ENCODE results near the gene EIF2S2.

Gene EIF2S2

GRCh38 chr20:34062570-34063482 lies 49.2 kb downstream of the EIF2S2 start:
- no peak for FAIRE-seq

GRCh38 chr20:34061695-34062094 lies 50.3 kb downstream of the EIF2S2 start:
- FAIRE-seq, result no peak

GRCh38 chr20:34060970-34061369 lies 51.1 kb downstream of the EIF2S2 start:
- no peak for FAIRE-seq

GRCh38 chr20:34058831-34059230 lies 53.2 kb downstream of the EIF2S2 start:
- no peak for FAIRE-seq

- no peak for FAIRE-seq
Measured at GRCh38 chr20:34055290-34055689, 56.8 kb downstream of the EIF2S2 start.

- no peak for FAIRE-seq
Measured at GRCh38 chr20:34052414-34052813, 59.6 kb downstream of the EIF2S2 start.

- no peak for FAIRE-seq
Measured at GRCh38 chr20:34049897-34050695, 61.9 kb downstream of the EIF2S2 start.

GRCh38 chr20:34049389-34049788 lies 62.7 kb downstream of the EIF2S2 start:
- FAIRE-seq, result no peak

- FAIRE-seq, result no peak
Measured at GRCh38 chr20:34047917-34048316, 64.1 kb downstream of the EIF2S2 start.

- FAIRE-seq, result no peak
Measured at GRCh38 chr20:34047010-34047687, 64.9 kb downstream of the EIF2S2 start.

- FAIRE-seq, result no peak
Measured at GRCh38 chr20:34045930-34046725, 65.9 kb downstream of the EIF2S2 start.

GRCh38 chr20:34045294-34045693 lies 66.7 kb downstream of the EIF2S2 start:
- FAIRE-seq, result no peak

- FAIRE-seq, result no peak
Measured at GRCh38 chr20:34043025-34043424, 69.0 kb downstream of the EIF2S2 start.

- no peak for FAIRE-seq
Measured at GRCh38 chr20:34042262-34042661, 69.8 kb downstream of the EIF2S2 start.

- no peak for FAIRE-seq
Measured at GRCh38 chr20:34041226-34041625, 70.8 kb downstream of the EIF2S2 start.

GRCh38 chr20:34040300-34040995 lies 71.6 kb downstream of the EIF2S2 start:
- no peak for FAIRE-seq
